Thyroid gland (tissue), 4 donors: ENCODE measurements around the gene OPTC. TPM values are rescaled to one million over a fixed set of nuclear protein-coding genes. Genes with fewer than 3 reads are reported as not detected.
A peak's percentile ranks its signal among the peaks of the same experiment; 100 is the strongest.

ENCODE experiments used
- DNase-seq, 2 donors: peaks; one replicate each; pipeline ENCODE4 v3.0.0-alpha.2; 2019
- H3K27ac ChIP-seq, 3 donors: fragments of 200-600 bp; sonication (generic); 1 replicate in 2 of 3; 2 replicates in 1 of 3; pipeline ENCODE4 v1.5.1; 2016 to 2019; ENCODE audit warnings: mild to moderate bottlenecking in 1 of 3, moderate library complexity in 1 of 3
- H3K27me3 ChIP-seq: fragments of 200-600 bp; sonication (generic); one replicate; pipeline ENCODE4 v1.5.1; 2019
- H3K36me3 ChIP-seq, 2 donors: fragments of 200-600 bp; sonication (generic); one replicate each; pipeline ENCODE4 v1.5.1; 2016 to 2019
- H3K4me1 ChIP-seq, 2 donors: fragments of 200-600 bp; sonication (generic); one replicate each; pipeline ENCODE4 v1.5.1; 2017 to 2019
- H3K4me3 ChIP-seq, 3 donors: fragments of 200-600 bp; sonication (generic); replicated peaks in 1 of 3; 1 replicate in 2 of 3; 2 replicates in 1 of 3; pipeline ENCODE4 v1.5.1; 2016; ENCODE audit warnings: mild to moderate bottlenecking in 1 of 3
- H3K9me3 ChIP-seq: fragments of 200-600 bp; sonication (generic); one replicate; pipeline ENCODE4 v1.5.1; 2017
- CTCF ChIP-seq, 6 experiments: fragments of 200-600 bp in 3 of 6; fragments of 450-650 bp in 3 of 6; sonication (generic) in 3 of 6; IDR thresholded peaks; one replicate each; pipeline ENCODE4 v1.5.1; 2016 to 2019; ENCODE audit warnings: antibody characterized with exemption in 6 of 6, mild to moderate bottlenecking in 2 of 6, inconsistent platforms in 1 of 6, moderate library complexity in 1 of 6
- POLR2A ChIP-seq, 2 donors: fragments of 450-650 bp; IDR thresholded peaks; one replicate each; pipeline ENCODE4 v1.6.1; 2017; ENCODE audit warnings: antibody characterized with exemption in 2 of 2, mild to moderate bottlenecking in 2 of 2, moderate library complexity in 1 of 2
- WGBS, 2 donors: methylation state at CpG; one replicate each; pipeline ENCODE4 v1.1.5; 2017; 5-methylcytosine and 5-hydroxymethylcytosine counted together
- intact Hi-C: fragments of 100-400 bp; cut with DNase I; formaldehyde crosslinking; loops from one replicate; pipeline ENCODE4 v1.15.1; 2023
- total RNA-seq, 4 donors: library from RNA; depleted of rRNA; stranded (reverse); fragments of >200 nt; gene quantifications; one replicate each; pipeline ENCODE4 v1.2.3, GENCODE V29; 2016

The OPTC gene
- total RNA-seq, 4 donors from 2014 or later: not detected

GRCh38 chr1:203556047-203556851, 62.3 kb downstream of the OPTC start:
- no peaks in the 10 kb centered on the region for H3K27me3 ChIP-seq
- H3K9me3 ChIP-seq: no peaks in the 10 kb centered on the region
- H3K36me3 ChIP-seq: no peaks in the 10 kb centered on the region
- H3K4me3 ChIP-seq: no peak overlapping the region
- H3K27ac ChIP-seq: peak overlapping the region; percentile 43 to 81 (median 66)
- no peak for TF ChIP-seq POLR2A (IDR thresholded peaks at IDR 0.05)
- WGBS, 2 donors: 60 to 63% methylated on average over 16 of the region's 16 CpGs
- DNase-seq: peak; percentile 50 to 55
- intact Hi-C loops: no loop called here
- H3K4me1 ChIP-seq: peaks cover 15 to 45% of the 10 kb centered on the region in 2 donors

GRCh38 chr1:203557390-203557789, 63.4 kb downstream of the OPTC start:
- H3K4me3 ChIP-seq: no peak overlapping the region
- no peaks in the 10 kb centered on the region for H3K9me3 ChIP-seq
- peaks cover 15 to 45% of the 10 kb centered on the region in 2 donors for H3K4me1 ChIP-seq
- H3K36me3 ChIP-seq: no peaks in the 10 kb centered on the region
- H3K27me3 ChIP-seq: no peaks in the 10 kb centered on the region
- 66 to 81% methylated on average over 7 of the region's 7 CpGs for WGBS, 2 donors
- intact Hi-C loops: no loop called here
- peak in 1 of 2 donors; percentile 17 for DNase-seq
- no peak for TF ChIP-seq CTCF (IDR thresholded peaks at IDR 0.05)
- TF ChIP-seq POLR2A (IDR thresholded peaks at IDR 0.05): no peak
- peak overlapping the region in 2 of 3 donors; percentile 21 to 66 for H3K27ac ChIP-seq

GRCh38 chr1:203558064-203558760, 64.3 kb downstream of the OPTC start:
- intact Hi-C loops: no loop called here
- Histone ChIP-seq H3K9me3 (no peaks in the 10 kb centered on the region), H3K36me3 (no peaks in the 10 kb centered on the region), H3K4me3 (no peak overlapping the region), H3K27ac (peak overlapping the region in 2 of 3 donors; percentile 21 to 36), H3K27me3 (no peaks in the 10 kb centered on the region), H3K4me1 (peaks cover 15 to 42% of the 10 kb centered on the region in 2 donors)
- 69 to 71% methylated on average over 5 of the region's 5 CpGs for WGBS, 2 donors
- no peak for TF ChIP-seq POLR2A (IDR thresholded peaks at IDR 0.05)
- no peak for TF ChIP-seq CTCF (IDR thresholded peaks at IDR 0.05)
- DNase-seq: peak in 1 of 2 donors; percentile 8

Other genes with a start within 250 kb of the OPTC start
- gene BTG2, start 188.6 kb upstream of the OPTC start, total RNA-seq: 10 to 100 TPM; 41.9 to 82.1 (median 51.9) TPM
- 100 to 1,000 TPM in 3 of 4 donors, 10 to 100 TPM in 1; 67.7 to 173 (median 111) TPM for gene FMOD, start 143.0 kb upstream of the OPTC start, total RNA-seq
- gene PRELP, start 18.3 kb upstream of the OPTC start, total RNA-seq: 10 to 100 TPM; 17.5 to 86.1 (median 35.4) TPM
- gene ATP2B4, start 132.7 kb downstream of the OPTC start, total RNA-seq: 10 to 100 TPM; 41.3 to 46.1 (median 42.7) TPM